Measurements from ENCODE around the gene NCBP3.
"Not testable (repeated sequence)": the region's sequence is repeated elsewhere in the genome, so short reads cannot be mapped to it uniquely, and the experiment has no call there.

Gene NCBP3

GRCh38 chr17:3861761-3862681 lies 16.0 kb upstream of the NCBP3 start:
- Histone ChIP-seq H2AFZ (no peak overlapping the region), H3K4me1 (no peaks in the 10 kb centered on the region), H3K4me3 (ENCODE audit: low read depth, low read length) (no peak overlapping the region), H3K9ac (no peak overlapping the region), H3K27me3 (ENCODE audit: control insufficient read depth, insufficient read depth, low read length) (no peaks in the 10 kb centered on the region), H3K9me3 (ENCODE audit: control insufficient read depth, low read length) (no peaks in the 10 kb centered on the region), H3K36me3 (ENCODE audit: control insufficient read depth, insufficient read depth, low read length) (no peaks in the 10 kb centered on the region), H3K27ac (no peak overlapping the region), H3K79me2 (no peaks in the 10 kb centered on the region), H3K4me2 (ENCODE audit: low read length) (no peak overlapping the region)
- TF ChIP-seq CTCF (IDR thresholded peaks at IDR 0.05) = no peak

GRCh38 chr17:3860939-3861700 lies 15.1 kb upstream of the NCBP3 start:
- no peak overlapping the region for H3K9ac ChIP-seq
- H3K27me3 ChIP-seq (ENCODE audit: control insufficient read depth, insufficient read depth, low read length) = no peaks in the 10 kb centered on the region
- H3K79me2 ChIP-seq = no peaks in the 10 kb centered on the region
- H3K4me3 ChIP-seq (ENCODE audit: low read depth, low read length) = no peak overlapping the region
- TF ChIP-seq CTCF (IDR thresholded peaks at IDR 0.05) = no peak
- H3K9me3 ChIP-seq (ENCODE audit: control insufficient read depth, low read length) = no peaks in the 10 kb centered on the region
- H3K4me2 ChIP-seq (ENCODE audit: low read length) = no peak overlapping the region
- no peaks in the 10 kb centered on the region for H3K36me3 ChIP-seq (ENCODE audit: control insufficient read depth, insufficient read depth, low read length)
- H2AFZ ChIP-seq = no peak overlapping the region
- no peaks in the 10 kb centered on the region for H3K4me1 ChIP-seq
- no peak overlapping the region for H3K27ac ChIP-seq

- Histone ChIP-seq H3K27ac (no peak overlapping the region), H3K27me3 (ENCODE audit: control insufficient read depth, insufficient read depth, low read length) (no peaks in the 10 kb centered on the region), H3K9ac (no peak overlapping the region), H3K36me3 (ENCODE audit: control insufficient read depth, insufficient read depth, low read length) (no peaks in the 10 kb centered on the region), H3K9me3 (ENCODE audit: control insufficient read depth, low read length) (no peaks in the 10 kb centered on the region), H2AFZ (no peak overlapping the region), H3K4me3 (ENCODE audit: low read depth, low read length) (no peak overlapping the region), H3K79me2 (no peaks in the 10 kb centered on the region), H3K4me2 (ENCODE audit: low read length) (no peak overlapping the region), H3K4me1 (no peaks in the 10 kb centered on the region)
- TF ChIP-seq CTCF (IDR thresholded peaks at IDR 0.05) = no peak
Measured at GRCh38 chr17:3859940-3860339, 13.9 kb upstream of the NCBP3 start.

- H3K9ac ChIP-seq = no peak overlapping the region
- H3K27me3 ChIP-seq (ENCODE audit: control insufficient read depth, insufficient read depth, low read length) = no peaks in the 10 kb centered on the region
- H3K4me2 ChIP-seq (ENCODE audit: low read length) = no peak overlapping the region
Measured at GRCh38 chr17:3857261-3858105, 11.4 kb upstream of the NCBP3 start.

GRCh38 chr17:3854204-3854603 lies 8.2 kb upstream of the NCBP3 start:
- not testable (repeated sequence) for H3K4me1 ChIP-seq; H3K9ac ChIP-seq; H3K9me3 ChIP-seq (ENCODE audit: control insufficient read depth, low read length); H2AFZ ChIP-seq; H3K4me3 ChIP-seq (ENCODE audit: low read depth, low read length); H3K27me3 ChIP-seq (ENCODE audit: control insufficient read depth, insufficient read depth, low read length); H3K27ac ChIP-seq; H3K36me3 ChIP-seq (ENCODE audit: control insufficient read depth, insufficient read depth, low read length); H3K79me2 ChIP-seq; H3K4me2 ChIP-seq (ENCODE audit: low read length)

More at GRCh38 chr17:3857261-3858105, 11.4 kb upstream of the NCBP3 start:
- H3K9me3 ChIP-seq (ENCODE audit: control insufficient read depth, low read length) = no peaks in the 10 kb centered on the region
- H2AFZ ChIP-seq = no peak overlapping the region
- no peak overlapping the region for H3K4me3 ChIP-seq (ENCODE audit: low read depth, low read length)
- no peak overlapping the region for H3K27ac ChIP-seq
- TF ChIP-seq CTCF (IDR thresholded peaks at IDR 0.05) = no peak
- H3K79me2 ChIP-seq = no peaks in the 10 kb centered on the region
- H3K4me1 ChIP-seq = no peaks in the 10 kb centered on the region
- H3K36me3 ChIP-seq (ENCODE audit: control insufficient read depth, insufficient read depth, low read length) = no peaks in the 10 kb centered on the region
